Measurements from ENCODE around the gene PITRM1.

PITRM1 gene

GRCh38 chr10:3165196-3165595, 7.4 kb downstream of the PITRM1 start:
- Histone ChIP-seq H3K4me3 (ENCODE audit: low read length) (no peak overlapping the region), H2BK5ac (ENCODE audit: low read length) (no peak overlapping the region), H3K4me1 (ENCODE audit: control insufficient read depth, low read depth, low read length) (no peaks in the 10 kb centered on the region), H3K79me2 (ENCODE audit: control insufficient read depth, insufficient read depth, low read length) (no peaks in the 10 kb centered on the region), H2BK15ac (replicated peaks; ENCODE audit: low read depth) (no peak overlapping the region), H3K18ac (ENCODE audit: low read length) (no peak overlapping the region), H3K79me1 (ENCODE audit: low read length) (no peaks in the 10 kb centered on the region), H3K4ac (ENCODE audit: low read depth, low read length) (no peak overlapping the region), H3K4me2 (ENCODE audit: low read length) (no peak overlapping the region), H3K9ac (ENCODE audit: low read length) (no peak overlapping the region), H2AK5ac (ENCODE audit: low read length) (no peak overlapping the region), H3K27ac (ENCODE audit: low read depth, low read length) (no peak overlapping the region), H4K8ac (ENCODE audit: low read depth, low read length) (no peak overlapping the region), H4K5ac (ENCODE audit: low read length) (no peak overlapping the region), H3K27me3 (ENCODE audit: insufficient read depth, low read length, poor library complexity) (no peaks in the 10 kb centered on the region), H3K36me3 (ENCODE audit: control insufficient read depth, insufficient read depth, low read length) (no peaks in the 10 kb centered on the region), H3K23ac (ENCODE audit: low read length) (no peak overlapping the region), H3K56ac (ENCODE audit: low read length) (no peak overlapping the region), H2BK120ac (ENCODE audit: low read depth, low read length) (no peak overlapping the region)
- WGBS (ENCODE audit: extremely low coverage, insufficient coverage, low lambda C conversion rate): no CpG with 5 or more reads among the region's 9 CpGs
- no peak for DNase-seq

- no peak overlapping the region for H3K27ac ChIP-seq (ENCODE audit: low read depth, low read length)
- H2AK5ac ChIP-seq (ENCODE audit: low read length): no peak overlapping the region
- no peak overlapping the region for H3K56ac ChIP-seq (ENCODE audit: low read length)
- WGBS (ENCODE audit: extremely low coverage, insufficient coverage, low lambda C conversion rate): no CpG with 5 or more reads among the region's 9 CpGs
- no peaks in the 10 kb centered on the region for H3K79me2 ChIP-seq (ENCODE audit: control insufficient read depth, insufficient read depth, low read length)
- no peak overlapping the region for H4K5ac ChIP-seq (ENCODE audit: low read length)
- no peak overlapping the region for H2BK15ac ChIP-seq (replicated peaks; ENCODE audit: low read depth)
- H3K4me2 ChIP-seq (ENCODE audit: low read length): no peak overlapping the region
- H3K27me3 ChIP-seq (ENCODE audit: insufficient read depth, low read length, poor library complexity): no peaks in the 10 kb centered on the region
- no peak overlapping the region for H3K9ac ChIP-seq (ENCODE audit: low read length)
- no peaks in the 10 kb centered on the region for H3K79me1 ChIP-seq (ENCODE audit: low read length)
- no peak overlapping the region for H3K4me3 ChIP-seq (ENCODE audit: low read length)
- no peak overlapping the region for H3K23ac ChIP-seq (ENCODE audit: low read length)
- H3K4ac ChIP-seq (ENCODE audit: low read depth, low read length): no peak overlapping the region
- no peak overlapping the region for H2BK120ac ChIP-seq (ENCODE audit: low read depth, low read length)
- no peaks in the 10 kb centered on the region for H3K4me1 ChIP-seq (ENCODE audit: control insufficient read depth, low read depth, low read length)
- no peak overlapping the region for H3K18ac ChIP-seq (ENCODE audit: low read length)
- peaks cover 2% of the 10 kb centered on the region for H3K36me3 ChIP-seq (ENCODE audit: control insufficient read depth, insufficient read depth, low read length)
- no peak for DNase-seq
- no peak overlapping the region for H2BK5ac ChIP-seq (ENCODE audit: low read length)
- no peak overlapping the region for H4K8ac ChIP-seq (ENCODE audit: low read depth, low read length)
These were observed 8.7 kb downstream of the PITRM1 start for GRCh38 chr10:3163879-3164278.

- H2BK5ac ChIP-seq (ENCODE audit: low read length): no peak overlapping the region
- H3K4me1 ChIP-seq (ENCODE audit: control insufficient read depth, low read depth, low read length): no peaks in the 10 kb centered on the region
- H3K79me2 ChIP-seq (ENCODE audit: control insufficient read depth, insufficient read depth, low read length): no peaks in the 10 kb centered on the region
- H3K4me2 ChIP-seq (ENCODE audit: low read length): no peak overlapping the region
- H3K4ac ChIP-seq (ENCODE audit: low read depth, low read length): no peak overlapping the region
- H3K27ac ChIP-seq (ENCODE audit: low read depth, low read length): no peak overlapping the region
- no peak overlapping the region for H4K5ac ChIP-seq (ENCODE audit: low read length)
- no peak overlapping the region for H2BK120ac ChIP-seq (ENCODE audit: low read depth, low read length)
- no peak overlapping the region for H4K8ac ChIP-seq (ENCODE audit: low read depth, low read length)
- peaks cover 2% of the 10 kb centered on the region for H3K36me3 ChIP-seq (ENCODE audit: control insufficient read depth, insufficient read depth, low read length)
- H3K56ac ChIP-seq (ENCODE audit: low read length): no peak overlapping the region
- no peaks in the 10 kb centered on the region for H3K27me3 ChIP-seq (ENCODE audit: insufficient read depth, low read length, poor library complexity)
- no peak overlapping the region for H3K9ac ChIP-seq (ENCODE audit: low read length)
- no peak overlapping the region for H3K23ac ChIP-seq (ENCODE audit: low read length)
- WGBS (ENCODE audit: extremely low coverage, insufficient coverage, low lambda C conversion rate): no CpG with 5 or more reads among the region's 9 CpGs
- H2AK5ac ChIP-seq (ENCODE audit: low read length): no peak overlapping the region
- H2BK15ac ChIP-seq (replicated peaks; ENCODE audit: low read depth): no peak overlapping the region
- no peaks in the 10 kb centered on the region for H3K79me1 ChIP-seq (ENCODE audit: low read length)
- no peak overlapping the region for H3K4me3 ChIP-seq (ENCODE audit: low read length)
- H3K18ac ChIP-seq (ENCODE audit: low read length): no peak overlapping the region
- DNase-seq: peak; percentile 40
These were observed 10.0 kb downstream of the PITRM1 start for GRCh38 chr10:3162533-3162932.

- no peak overlapping the region for H3K4me3 ChIP-seq (ENCODE audit: low read length)
- H3K79me1 ChIP-seq (ENCODE audit: low read length): no peaks in the 10 kb centered on the region
- no peaks in the 10 kb centered on the region for H3K27me3 ChIP-seq (ENCODE audit: insufficient read depth, low read length, poor library complexity)
- H4K5ac ChIP-seq (ENCODE audit: low read length): no peak overlapping the region
- H2AK5ac ChIP-seq (ENCODE audit: low read length): no peak overlapping the region
- DNase-seq: no peak
- H3K23ac ChIP-seq (ENCODE audit: low read length): no peak overlapping the region
- H2BK5ac ChIP-seq (ENCODE audit: low read length): no peak overlapping the region
- no peaks in the 10 kb centered on the region for H3K79me2 ChIP-seq (ENCODE audit: control insufficient read depth, insufficient read depth, low read length)
- H3K27ac ChIP-seq (ENCODE audit: low read depth, low read length): no peak overlapping the region
- WGBS (ENCODE audit: extremely low coverage, insufficient coverage, low lambda C conversion rate): no CpG with 5 or more reads among the region's 10 CpGs
- no peak overlapping the region for H3K18ac ChIP-seq (ENCODE audit: low read length)
- H2BK120ac ChIP-seq (ENCODE audit: low read depth, low read length): no peak overlapping the region
- no peak overlapping the region for H3K9ac ChIP-seq (ENCODE audit: low read length)
- no peak overlapping the region for H2BK15ac ChIP-seq (replicated peaks; ENCODE audit: low read depth)
- H3K4ac ChIP-seq (ENCODE audit: low read depth, low read length): no peak overlapping the region
- H4K8ac ChIP-seq (ENCODE audit: low read depth, low read length): no peak overlapping the region
- H3K36me3 ChIP-seq (ENCODE audit: control insufficient read depth, insufficient read depth, low read length): peaks cover 3% of the 10 kb centered on the region
- no peak overlapping the region for H3K4me2 ChIP-seq (ENCODE audit: low read length)
- no peak overlapping the region for H3K56ac ChIP-seq (ENCODE audit: low read length)
- H3K4me1 ChIP-seq (ENCODE audit: control insufficient read depth, low read depth, low read length): no peaks in the 10 kb centered on the region
These were observed 13.4 kb downstream of the PITRM1 start for GRCh38 chr10:3159152-3159551.

- no peak overlapping the region for H3K27ac ChIP-seq (ENCODE audit: low read depth, low read length)
- DNase-seq: no peak
- WGBS (ENCODE audit: extremely low coverage, insufficient coverage, low lambda C conversion rate): no CpG with 5 or more reads among the region's 10 CpGs
- H4K5ac ChIP-seq (ENCODE audit: low read length): no peak overlapping the region
- no peaks in the 10 kb centered on the region for H3K4me1 ChIP-seq (ENCODE audit: control insufficient read depth, low read depth, low read length)
- H3K4ac ChIP-seq (ENCODE audit: low read depth, low read length): no peak overlapping the region
- H2AK5ac ChIP-seq (ENCODE audit: low read length): no peak overlapping the region
- no peak overlapping the region for H2BK120ac ChIP-seq (ENCODE audit: low read depth, low read length)
- H3K79me1 ChIP-seq (ENCODE audit: low read length): no peaks in the 10 kb centered on the region
- no peaks in the 10 kb centered on the region for H3K79me2 ChIP-seq (ENCODE audit: control insufficient read depth, insufficient read depth, low read length)
- H3K4me2 ChIP-seq (ENCODE audit: low read length): no peak overlapping the region
- no peak overlapping the region for H3K4me3 ChIP-seq (ENCODE audit: low read length)
- H3K36me3 ChIP-seq (ENCODE audit: control insufficient read depth, insufficient read depth, low read length): peaks cover 3% of the 10 kb centered on the region
- H3K18ac ChIP-seq (ENCODE audit: low read length): no peak overlapping the region
- no peak overlapping the region for H2BK15ac ChIP-seq (replicated peaks; ENCODE audit: low read depth)
- H3K23ac ChIP-seq (ENCODE audit: low read length): no peak overlapping the region
- no peak overlapping the region for H3K9ac ChIP-seq (ENCODE audit: low read length)
- H3K56ac ChIP-seq (ENCODE audit: low read length): no peak overlapping the region
- no peak overlapping the region for H4K8ac ChIP-seq (ENCODE audit: low read depth, low read length)
- no peaks in the 10 kb centered on the region for H3K27me3 ChIP-seq (ENCODE audit: insufficient read depth, low read length, poor library complexity)
- H2BK5ac ChIP-seq (ENCODE audit: low read length): no peak overlapping the region
These were observed 17.9 kb downstream of the PITRM1 start for GRCh38 chr10:3154666-3155065.

- Histone ChIP-seq H3K4me1 (ENCODE audit: control insufficient read depth, low read depth, low read length) (no peaks in the 10 kb centered on the region), H2BK120ac (ENCODE audit: low read depth, low read length) (no peak overlapping the region), H3K9ac (ENCODE audit: low read length) (no peak overlapping the region), H3K79me2 (ENCODE audit: control insufficient read depth, insufficient read depth, low read length) (no peaks in the 10 kb centered on the region), H2AK5ac (ENCODE audit: low read length) (no peak overlapping the region), H4K8ac (ENCODE audit: low read depth, low read length) (no peak overlapping the region), H3K79me1 (ENCODE audit: low read length) (no peaks in the 10 kb centered on the region), H3K4me3 (ENCODE audit: low read length) (no peak overlapping the region), H3K4me2 (ENCODE audit: low read length) (no peak overlapping the region), H3K18ac (ENCODE audit: low read length) (no peak overlapping the region), H3K4ac (ENCODE audit: low read depth, low read length) (no peak overlapping the region), H3K23ac (ENCODE audit: low read length) (no peak overlapping the region), H4K5ac (ENCODE audit: low read length) (no peak overlapping the region), H2BK15ac (replicated peaks; ENCODE audit: low read depth) (no peak overlapping the region), H3K27me3 (ENCODE audit: insufficient read depth, low read length, poor library complexity) (no peaks in the 10 kb centered on the region), H2BK5ac (ENCODE audit: low read length) (no peak overlapping the region), H3K27ac (ENCODE audit: low read depth, low read length) (no peak overlapping the region), H3K56ac (ENCODE audit: low read length) (no peak overlapping the region), H3K36me3 (ENCODE audit: control insufficient read depth, insufficient read depth, low read length) (peaks cover 3% of the 10 kb centered on the region)
- no peak for DNase-seq
- no CpG with 5 or more reads among the region's 9 CpGs for WGBS (ENCODE audit: extremely low coverage, insufficient coverage, low lambda C conversion rate)
These were observed 20.0 kb downstream of the PITRM1 start for GRCh38 chr10:3152566-3152935.

Data from mesendoderm (in vitro differentiated cells).